Testis (tissue), 3 donors: Measurements from ENCODE around the gene BCO2. TPM values are rescaled to one million over a fixed set of nuclear protein-coding genes. Genes with fewer than 3 reads are reported as not detected.

Experiments
- DNase-seq: peaks from one replicate; pipeline ENCODE4 v3.0.0-alpha.2; 2019
- H3K27ac ChIP-seq, 2 donors: fragments of 200-600 bp; sonication (generic); one replicate each; pipeline ENCODE4 v1.5.1; 2019
- H3K27me3 ChIP-seq: fragments of 200-600 bp; sonication (generic); one replicate; pipeline ENCODE4 v1.5.1; 2019
- H3K36me3 ChIP-seq: fragments of 200-600 bp; sonication (generic); one replicate; pipeline ENCODE4 v1.5.1; 2017; ENCODE audit warnings: low read depth; ENCODE audit errors: missing control alignments
- H3K4me1 ChIP-seq: fragments of 200-600 bp; sonication (generic); one replicate; pipeline ENCODE4 v1.5.1; 2019
- H3K4me3 ChIP-seq, 2 donors: fragments of 200-600 bp; sonication (generic); one replicate each; pipeline ENCODE4 v1.5.1; 2017 to 2019
- H3K9me3 ChIP-seq: fragments of 200-600 bp; sonication (generic); one replicate; pipeline ENCODE4 v1.5.1; 2017
- CTCF ChIP-seq, 3 experiments: fragments of 450-650 bp in 2 of 3; fragments of 200-600 bp in 1 of 3; sonication (generic) in 1 of 3; IDR thresholded peaks; one replicate each; pipeline ENCODE4 v1.5.1; 2016 to 2019; ENCODE audit warnings: antibody characterized with exemption in 3 of 3, mild to moderate bottlenecking in 2 of 3, moderate library complexity in 1 of 3
- POLR2A ChIP-seq: fragments of 450-650 bp; IDR thresholded peaks from one replicate; pipeline ENCODE4 v1.6.1; 2017; ENCODE audit warnings: antibody characterized with exemption, mild to moderate bottlenecking, moderate library complexity
- WGBS, 2 donors: methylation state at CpG; one replicate each; pipeline ENCODE4 v1.1.5; 2018; 5-methylcytosine and 5-hydroxymethylcytosine counted together
- intact Hi-C: fragments of 100-400 bp; cut with DNase I; formaldehyde crosslinking; loops from one replicate; pipeline ENCODE4 v1.15.1; 2023; ENCODE audit warnings: low total_unique reads
- polyA plus RNA-seq: library from polyadenylated mRNA; stranded (reverse); fragments of 350-450 nt; fragmentation: Illumina TruSeq; extraction: RNeasy Lipid Tissue Mini Kit (QIAGEN cat#74804); gene quantifications from one replicate; pipeline ENCODE4 v1.2.3, GENCODE V29; 2014; ENCODE audit warnings: low read depth, low replicate concordance; ENCODE audit not compliant: insufficient read depth
- total RNA-seq, 2 donors: library from RNA; depleted of rRNA; stranded (reverse); fragments of >200 nt; gene quantifications; one replicate each; pipeline ENCODE4 v1.2.3, GENCODE V29; 2016

The BCO2 gene
- total and polyA plus RNA-seq, 3 donors from 2014 or later: 10.2 to 11.0 (median 10.4) TPM

- Histone ChIP-seq H3K9me3 (no peaks in the 10 kb centered on the region), H3K4me1 (no peaks in the 10 kb centered on the region), H3K4me3 (no peak within 1 kb of the TSS), H3K27ac (no peak within 1 kb of the TSS), H3K36me3 (no peaks in the 10 kb centered on the region), H3K27me3 (no peaks in the 10 kb centered on the region)
- no peak for DNase-seq
- intact Hi-C loops: no loop called here
- TF ChIP-seq POLR2A: no peak
- TF ChIP-seq CTCF (IDR thresholded peaks at IDR 0.05): no peak
- WGBS, 2 donors: 94 to 96% methylated on average over 2 of the region's 2 CpGs
These were observed 85.2 kb downstream of the BCO2 start, which contains the start of gene PLET1 for GRCh38 chr11:112260490-112260889. TSS of gene PLET1 (minus strand) at chr11:112260860. CDS start at chr11:112260589, 271 bp downstream.

GRCh38 chr11:112265659-112266409 lies 90.5 kb downstream of the BCO2 start:
- peak; percentile 26 for DNase-seq
- Histone ChIP-seq H3K9me3 (no peaks in the 10 kb centered on the region), H3K36me3 (no peaks in the 10 kb centered on the region), H3K4me3 (no peak overlapping the region), H3K4me1 (no peaks in the 10 kb centered on the region), H3K27me3 (no peaks in the 10 kb centered on the region), H3K27ac (no peak overlapping the region)
- 56 to 62% methylated on average over 11 of the region's 11 CpGs for whole genome bisulfite sequencing, 2 donors
- TF ChIP-seq POLR2A (no peak), CTCF (IDR thresholded peaks at IDR 0.05) (no peak)
- intact Hi-C loops: no loop called here

- Histone ChIP-seq H3K27ac (no peak overlapping the region), H3K27me3 (no peaks in the 10 kb centered on the region), H3K9me3 (no peaks in the 10 kb centered on the region), H3K36me3 (no peaks in the 10 kb centered on the region), H3K4me1 (no peaks in the 10 kb centered on the region), H3K4me3 (no peak overlapping the region)
- TF ChIP-seq POLR2A (no peak), CTCF (IDR thresholded peaks at IDR 0.05) (no peak)
- no peak for DNase-seq
- WGBS, 2 donors: 56 to 58% methylated on average over 3 of the region's 3 CpGs
- intact Hi-C loops: no loop called here
These were observed 91.1 kb downstream of the BCO2 start for GRCh38 chr11:112266410-112266778.

- Histone ChIP-seq H3K27ac (no peak overlapping the region), H3K4me1 (no peaks in the 10 kb centered on the region), H3K36me3 (no peaks in the 10 kb centered on the region), H3K4me3 (no peak overlapping the region), H3K27me3 (no peaks in the 10 kb centered on the region), H3K9me3 (no peaks in the 10 kb centered on the region)
- no peak for DNase-seq
- intact Hi-C loops: no loop called here
- 57 to 65% methylated on average over 5 of the region's 5 CpGs for WGBS, 2 donors
- no peak for TF ChIP-seq POLR2A
- TF ChIP-seq CTCF (IDR thresholded peaks at IDR 0.05): no peak
These were observed 91.9 kb downstream of the BCO2 start for GRCh38 chr11:112267188-112267591.

- WGBS, 2 donors: 84 to 88% methylated on average over 5 of the region's 5 CpGs
- intact Hi-C loops: no loop called here
- DNase-seq: no peak
- H3K27me3 ChIP-seq: no peaks in the 10 kb centered on the region
- no peak for TF ChIP-seq CTCF (IDR thresholded peaks at IDR 0.05)
- no peak for TF ChIP-seq POLR2A
- no peaks in the 10 kb centered on the region for H3K9me3 ChIP-seq
- H3K36me3 ChIP-seq: no peaks in the 10 kb centered on the region
- H3K4me1 ChIP-seq: no peaks in the 10 kb centered on the region
- H3K4me3 ChIP-seq: no peak overlapping the region
- no peak overlapping the region for H3K27ac ChIP-seq
These were observed 93.1 kb downstream of the BCO2 start for GRCh38 chr11:112268406-112268805.
